ENCODE data around the gene PTBP3.

Gene PTBP3

GRCh38 chr9:112312139-112312538, 21.3 kb downstream of the PTBP3 start:
- TF ChIP-seq, protein P1, sequence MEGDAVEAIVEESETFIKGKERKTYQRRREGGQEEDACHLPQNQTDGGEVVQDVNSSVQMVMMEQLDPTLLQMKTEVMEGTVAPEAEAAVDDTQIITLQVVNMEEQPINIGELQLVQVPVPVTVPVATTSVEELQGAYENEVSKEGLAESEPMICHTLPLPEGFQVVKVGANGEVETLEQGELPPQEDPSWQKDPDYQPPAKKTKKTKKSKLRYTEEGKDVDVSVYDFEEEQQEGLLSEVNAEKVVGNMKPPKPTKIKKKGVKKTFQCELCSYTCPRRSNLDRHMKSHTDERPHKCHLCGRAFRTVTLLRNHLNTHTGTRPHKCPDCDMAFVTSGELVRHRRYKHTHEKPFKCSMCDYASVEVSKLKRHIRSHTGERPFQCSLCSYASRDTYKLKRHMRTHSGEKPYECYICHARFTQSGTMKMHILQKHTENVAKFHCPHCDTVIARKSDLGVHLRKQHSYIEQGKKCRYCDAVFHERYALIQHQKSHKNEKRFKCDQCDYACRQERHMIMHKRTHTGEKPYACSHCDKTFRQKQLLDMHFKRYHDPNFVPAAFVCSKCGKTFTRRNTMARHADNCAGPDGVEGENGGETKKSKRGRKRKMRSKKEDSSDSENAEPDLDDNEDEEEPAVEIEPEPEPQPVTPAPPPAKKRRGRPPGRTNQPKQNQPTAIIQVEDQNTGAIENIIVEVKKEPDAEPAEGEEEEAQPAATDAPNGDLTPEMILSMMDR (IDR thresholded peaks at IDR 0.05; ENCODE audit: low read length, missing control alignments), result no peak
- H3K4me3 ChIP-seq (replicated peaks; ENCODE audit: low read depth, low read length), result no peak overlapping the region
- no peak for DNase-seq (ENCODE audit: low read depth)

DNA sequence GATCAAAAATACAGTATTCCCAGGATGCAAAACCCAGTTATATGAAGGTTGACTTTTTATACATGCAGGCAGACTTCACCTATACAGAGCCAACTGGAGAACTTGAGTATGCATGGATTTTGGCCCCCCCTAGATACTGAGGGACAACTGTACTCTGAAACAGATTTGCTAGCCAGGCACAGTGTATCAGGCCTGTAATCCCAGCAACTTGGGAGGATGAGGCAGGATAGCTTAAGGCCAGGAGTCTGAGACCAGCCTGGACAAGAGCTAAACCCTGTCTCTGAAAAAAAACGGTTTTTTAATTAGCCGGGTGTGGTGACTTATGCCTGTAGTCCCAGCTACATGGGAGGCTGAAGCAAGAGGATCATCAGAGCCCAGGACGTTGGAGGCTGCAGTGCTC, 21.9 kb downstream of the PTBP3 start:
- TF ChIP-seq, protein P1 (IDR thresholded peaks at IDR 0.05; ENCODE audit: low read length, missing control alignments), result no peak

DNA sequence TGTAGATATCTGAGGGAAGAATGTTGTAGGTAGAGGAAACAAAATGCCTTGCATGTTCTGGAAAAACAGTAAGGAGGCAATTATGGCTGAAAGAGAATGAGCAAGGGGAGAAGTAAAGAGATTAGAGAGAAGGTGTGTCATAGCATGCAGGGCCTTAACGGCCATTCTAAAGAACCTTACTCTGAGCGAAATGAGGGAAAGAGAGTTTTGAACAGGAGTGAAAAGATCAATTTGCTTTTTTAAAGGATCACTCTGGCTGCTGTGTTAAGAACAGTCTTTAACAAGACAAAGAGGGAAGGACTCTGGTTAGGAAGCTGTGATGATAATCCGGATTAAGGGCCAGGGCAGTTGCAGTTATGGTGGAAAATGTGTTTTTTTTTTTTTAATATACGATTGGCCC, 22.6 kb downstream of the PTBP3 start:
- H3K4me3 ChIP-seq (replicated peaks; ENCODE audit: low read depth, low read length), result no peak overlapping the region
- DNase-seq (ENCODE audit: low read depth), result no peak
- TF ChIP-seq, protein P1 (IDR thresholded peaks at IDR 0.05; ENCODE audit: low read length, missing control alignments), result no peak

More for the DNA sequence above, 21.9 kb downstream of the PTBP3 start:
- H3K4me3 ChIP-seq (replicated peaks; ENCODE audit: low read depth, low read length), result no peak overlapping the region
- no peak for DNase-seq (ENCODE audit: low read depth)

GRCh38 chr9:112308588-112308987, 24.8 kb downstream of the PTBP3 start:
- TF ChIP-seq, protein P1 (IDR thresholded peaks at IDR 0.05; ENCODE audit: low read length, missing control alignments), result no peak
- no peak overlapping the region for H3K4me3 ChIP-seq (replicated peaks; ENCODE audit: low read depth, low read length)
- DNase-seq (ENCODE audit: low read depth), result no peak

DNA sequence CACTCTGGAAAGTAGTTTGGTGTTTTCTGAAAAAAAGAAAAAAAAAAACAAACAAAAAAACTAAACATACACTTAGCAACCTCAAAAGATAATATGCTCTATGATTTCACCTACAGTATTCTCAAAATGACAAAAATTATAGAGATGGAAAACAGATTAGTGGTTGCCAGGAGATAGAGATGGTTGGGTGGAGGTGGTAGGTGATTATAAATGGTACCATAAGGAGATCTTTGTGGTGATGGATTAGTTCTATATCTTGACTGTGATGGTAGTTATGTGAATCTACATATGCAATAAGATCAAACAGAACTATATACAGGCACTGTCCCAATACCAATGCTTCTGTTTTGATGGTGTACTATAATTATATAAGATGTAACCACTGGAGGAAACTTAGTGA, 32.0 kb downstream of the PTBP3 start:
- TF ChIP-seq, protein P1 (IDR thresholded peaks at IDR 0.05; ENCODE audit: low read length, missing control alignments), result no peak
- H3K4me3 ChIP-seq (replicated peaks; ENCODE audit: low read depth, low read length), result no peak overlapping the region
- DNase-seq (ENCODE audit: low read depth), result no peak

GRCh38 chr9:112299514-112299913, 33.9 kb downstream of the PTBP3 start:
- no peak overlapping the region for H3K4me3 ChIP-seq (replicated peaks; ENCODE audit: low read depth, low read length)
- peak; percentile 79 for DNase-seq (ENCODE audit: low read depth)
- TF ChIP-seq, protein P1 (IDR thresholded peaks at IDR 0.05; ENCODE audit: low read length, missing control alignments), result no peak

DNA sequence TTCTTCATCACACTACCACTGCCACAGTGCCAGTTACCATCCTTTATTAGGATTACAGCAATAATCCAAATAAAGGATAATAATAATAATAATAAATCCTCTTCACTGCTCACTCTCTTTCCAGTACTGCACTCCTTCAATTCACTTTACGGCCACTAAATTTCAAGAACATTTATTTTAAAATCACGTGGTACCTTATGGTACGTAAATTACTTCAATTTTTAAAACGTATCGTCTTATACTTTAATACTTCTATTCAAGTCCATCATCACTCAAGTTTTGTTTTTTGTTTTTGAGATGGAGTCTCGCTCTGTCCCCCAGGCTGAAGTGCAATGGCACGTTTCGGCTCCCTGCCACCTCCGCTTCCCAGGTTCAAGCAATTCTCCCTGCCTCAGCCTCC, 36.5 kb downstream of the PTBP3 start:
- H3K4me3 ChIP-seq (replicated peaks; ENCODE audit: low read depth, low read length), result no peak overlapping the region
- TF ChIP-seq, protein P1 (IDR thresholded peaks at IDR 0.05; ENCODE audit: low read length, missing control alignments), result no peak
- DNase-seq (ENCODE audit: low read depth), result no peak
